ENCODE measurements around the gene PDCD7.

GRCh38 chr15:65084500-65085206 is 49.0 kb downstream of the PDCD7 start:
- TF ChIP-seq CTCF (conservative IDR thresholded peaks at IDR 0.05) (no peak), EZH2 (IDR thresholded peaks at IDR 0.05; ENCODE audit: low read depth) (no peak)
